H1 (cell line): Measurements from ENCODE around the gene IQGAP1.

ENCODE experiments used
- EGR1 ChIP-seq: IDR thresholded peaks from 2 replicates; pipeline ENCODE4 v1.6.1; 2011; ENCODE audit warnings: low read depth, low read length, borderline replicate concordance
- EZH2 ChIP-seq: fragments of 200-600 bp; sonication (generic); IDR thresholded peaks from 2 replicates; pipeline ENCODE4 v1.7.1; 2012; ENCODE audit warnings: low read depth, mild to moderate bottlenecking, moderate library complexity, low read length, inconsistent platforms; ENCODE audit not compliant: severe bottlenecking
- JUN ChIP-seq: IDR thresholded peaks from 2 replicates; pipeline ENCODE4 v1.6.1; 2011; ENCODE audit warnings: low read depth, mild to moderate bottlenecking, improper control_type of control experiment, low read length
- JUND ChIP-seq: IDR thresholded peaks from 2 replicates; pipeline ENCODE4 v1.6.1; 2011; ENCODE audit warnings: mild to moderate bottlenecking, improper control_type of control experiment, low read length
- NANOG ChIP-seq: IDR thresholded peaks from 2 replicates; pipeline ENCODE4 v1.6.1; 2011; ENCODE audit warnings: low read length, low read depth, mild to moderate bottlenecking, inconsistent platforms; ENCODE audit not compliant: insufficient read depth, poor library complexity, severe bottlenecking
- NRF1 ChIP-seq: IDR thresholded peaks from 2 replicates; pipeline ENCODE4 v1.6.1; 2011; ENCODE audit warnings: mild to moderate bottlenecking, low read depth, low read length, improper control_type of control experiment
- POLR2A ChIP-seq, 2 experiments: IDR thresholded peaks; 1 replicate in 1 of 2; 2 replicates in 1 of 2; pipeline ENCODE4 v1.6.1; 2011; ENCODE audit warnings: low read depth in 2 of 2, low read length in 2 of 2, mild to moderate bottlenecking in 2 of 2; ENCODE audit errors: control extremely low read depth in 1 of 2
- RNF2 ChIP-seq: fragments of 200-900, 300-1000 bp; sonication (generic); IDR thresholded peaks from 2 replicates; pipeline ENCODE4 v1.7.1; 2016; ENCODE audit warnings: borderline replicate concordance, low read depth, mild to moderate bottlenecking, antibody characterized with exemption, low read length; ENCODE audit not compliant: poor library complexity, severe bottlenecking; ENCODE audit errors: missing control alignments
- SIX5 ChIP-seq: IDR thresholded peaks from 2 replicates; pipeline ENCODE4 v1.6.1; 2011; ENCODE audit warnings: mild to moderate bottlenecking, low read depth, low read length
- SUZ12 ChIP-seq: fragments of 200-600 bp; sonication (generic); IDR thresholded peaks from 2 replicates; pipeline ENCODE4 v1.6.1; 2012; ENCODE audit warnings: mild to moderate bottlenecking, inconsistent platforms, low read length, moderate library complexity, mixed read lengths
- TAF1 ChIP-seq: IDR thresholded peaks from 2 replicates; pipeline ENCODE4 v1.6.1; 2011; ENCODE audit warnings: mild to moderate bottlenecking, low read depth, low read length
- YY1 ChIP-seq: IDR thresholded peaks from 2 replicates; pipeline ENCODE4 v1.6.1; 2011; ENCODE audit warnings: low read depth, mild to moderate bottlenecking, low read length
- TF ChIP-seq, protein P1 (sequence below), 3 experiments: IDR thresholded peaks; 1 replicate in 2 of 3; 2 replicates in 1 of 3; pipeline versions ENCODE4 v1.5.1 to v1.6.1; 2011; ENCODE audit warnings: low read length in 3 of 3, mild to moderate bottlenecking in 3 of 3, inconsistent platforms in 2 of 3, low read depth in 1 of 3, moderate library complexity in 1 of 3; ENCODE audit not compliant: insufficient read depth in 1 of 3; ENCODE audit errors: control extremely low read depth in 1 of 3
- TF ChIP-seq, protein P2 (sequence below): IDR thresholded peaks from 2 replicates; pipeline ENCODE4 v1.6.1; 2012; ENCODE audit warnings: inconsistent platforms

DNA sequence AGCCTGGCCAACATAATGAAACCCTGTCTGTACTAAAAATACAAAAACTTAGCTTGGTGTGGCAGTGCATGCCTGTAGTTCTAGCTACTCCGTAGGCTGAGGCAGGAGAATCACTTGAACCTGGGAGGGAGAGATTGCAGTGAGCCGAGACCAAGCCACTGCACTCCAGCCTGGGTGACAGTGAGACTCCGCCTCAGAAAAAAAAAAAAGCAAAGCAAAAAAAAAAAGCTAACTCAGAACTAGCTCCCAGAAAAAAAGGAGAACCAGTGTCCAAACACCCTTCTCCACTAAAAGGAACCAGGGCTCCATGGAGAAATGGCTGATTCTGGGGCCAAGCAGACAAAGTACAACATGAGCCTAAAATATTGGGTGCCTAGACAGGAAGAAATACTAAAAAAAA is 124.9 kb downstream of the IQGAP1 start:
- TF ChIP-seq POLR2A (IDR thresholded peaks at IDR 0.05; ENCODE audit: control extremely low read depth in 1 of 2, low read depth in 2 of 2, low read length in 2 of 2), result no peak
- no peak for TF ChIP-seq EZH2
- no peak for TF ChIP-seq NRF1
- no peak for TF ChIP-seq EGR1
- TF ChIP-seq YY1, result no peak
- TF ChIP-seq JUND, result no peak
- TF ChIP-seq, protein P1, sequence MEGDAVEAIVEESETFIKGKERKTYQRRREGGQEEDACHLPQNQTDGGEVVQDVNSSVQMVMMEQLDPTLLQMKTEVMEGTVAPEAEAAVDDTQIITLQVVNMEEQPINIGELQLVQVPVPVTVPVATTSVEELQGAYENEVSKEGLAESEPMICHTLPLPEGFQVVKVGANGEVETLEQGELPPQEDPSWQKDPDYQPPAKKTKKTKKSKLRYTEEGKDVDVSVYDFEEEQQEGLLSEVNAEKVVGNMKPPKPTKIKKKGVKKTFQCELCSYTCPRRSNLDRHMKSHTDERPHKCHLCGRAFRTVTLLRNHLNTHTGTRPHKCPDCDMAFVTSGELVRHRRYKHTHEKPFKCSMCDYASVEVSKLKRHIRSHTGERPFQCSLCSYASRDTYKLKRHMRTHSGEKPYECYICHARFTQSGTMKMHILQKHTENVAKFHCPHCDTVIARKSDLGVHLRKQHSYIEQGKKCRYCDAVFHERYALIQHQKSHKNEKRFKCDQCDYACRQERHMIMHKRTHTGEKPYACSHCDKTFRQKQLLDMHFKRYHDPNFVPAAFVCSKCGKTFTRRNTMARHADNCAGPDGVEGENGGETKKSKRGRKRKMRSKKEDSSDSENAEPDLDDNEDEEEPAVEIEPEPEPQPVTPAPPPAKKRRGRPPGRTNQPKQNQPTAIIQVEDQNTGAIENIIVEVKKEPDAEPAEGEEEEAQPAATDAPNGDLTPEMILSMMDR (IDR thresholded peaks at IDR 0.05; ENCODE audit: control extremely low read depth in 1 of 3, insufficient read depth in 1 of 3, low read depth in 1 of 3, low read length in 3 of 3), result no peak
- TF ChIP-seq, protein P2, sequence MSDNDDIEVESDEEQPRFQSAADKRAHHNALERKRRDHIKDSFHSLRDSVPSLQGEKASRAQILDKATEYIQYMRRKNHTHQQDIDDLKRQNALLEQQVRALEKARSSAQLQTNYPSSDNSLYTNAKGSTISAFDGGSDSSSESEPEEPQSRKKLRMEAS, result no peak
- TF ChIP-seq TAF1, result no peak
- no peak for TF ChIP-seq SIX5
- no peak for TF ChIP-seq NANOG
- TF ChIP-seq RNF2, result no peak
- no peak for TF ChIP-seq SUZ12
- TF ChIP-seq JUN, result no peak
